ENCODE data around the gene ZBTB22.

ZBTB22 gene

DNA sequence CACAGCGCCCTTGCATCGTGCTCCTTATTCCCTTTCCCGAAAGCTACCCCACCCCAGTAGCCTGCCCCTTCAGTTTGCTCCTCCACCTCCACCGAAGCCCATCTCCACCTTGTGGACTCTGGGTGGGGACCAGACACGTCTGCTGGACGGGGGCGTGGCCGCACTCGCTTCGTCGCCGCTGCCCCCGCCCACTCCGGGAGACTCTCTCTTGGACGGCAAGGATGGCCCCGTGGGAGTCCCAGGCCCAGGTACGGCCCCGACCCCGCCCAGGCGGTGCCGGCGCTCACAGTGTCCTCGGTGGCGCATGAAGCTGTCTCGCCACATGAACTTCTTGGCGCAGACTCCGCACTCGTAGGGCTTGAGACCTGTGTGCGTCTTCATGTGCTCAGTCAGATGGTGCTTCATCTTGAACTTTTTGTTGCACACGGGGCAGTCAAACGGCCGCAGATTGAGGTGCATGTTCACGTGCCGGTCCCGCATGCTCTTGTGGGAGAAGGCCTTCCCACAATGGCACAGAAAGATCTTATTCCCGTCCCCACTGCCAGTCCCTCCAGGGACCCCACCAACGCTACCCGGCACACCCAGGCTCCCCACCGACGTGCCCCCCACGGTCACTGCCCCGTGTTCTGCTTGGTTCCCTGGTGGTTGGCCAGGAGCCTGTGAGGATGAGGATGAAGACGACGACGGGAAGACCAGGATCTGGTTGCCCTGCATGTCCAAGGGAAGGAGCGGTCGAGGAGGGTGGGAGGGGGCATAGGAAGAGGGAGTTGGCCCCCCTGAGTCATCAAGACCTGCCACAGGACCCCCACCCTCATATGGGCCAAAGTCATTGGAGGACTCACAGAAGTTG, 2.4 kb downstream of the ZBTB22 start:
- no peak overlapping the region for H3K4me3 ChIP-seq (replicated peaks; ENCODE audit: insufficient read depth, low read length)
- no peaks in the 10 kb centered on the region for H3K27me3 ChIP-seq (ENCODE audit: insufficient read depth, poor library complexity, severe bottlenecking)
- TF ChIP-seq, protein P1, sequence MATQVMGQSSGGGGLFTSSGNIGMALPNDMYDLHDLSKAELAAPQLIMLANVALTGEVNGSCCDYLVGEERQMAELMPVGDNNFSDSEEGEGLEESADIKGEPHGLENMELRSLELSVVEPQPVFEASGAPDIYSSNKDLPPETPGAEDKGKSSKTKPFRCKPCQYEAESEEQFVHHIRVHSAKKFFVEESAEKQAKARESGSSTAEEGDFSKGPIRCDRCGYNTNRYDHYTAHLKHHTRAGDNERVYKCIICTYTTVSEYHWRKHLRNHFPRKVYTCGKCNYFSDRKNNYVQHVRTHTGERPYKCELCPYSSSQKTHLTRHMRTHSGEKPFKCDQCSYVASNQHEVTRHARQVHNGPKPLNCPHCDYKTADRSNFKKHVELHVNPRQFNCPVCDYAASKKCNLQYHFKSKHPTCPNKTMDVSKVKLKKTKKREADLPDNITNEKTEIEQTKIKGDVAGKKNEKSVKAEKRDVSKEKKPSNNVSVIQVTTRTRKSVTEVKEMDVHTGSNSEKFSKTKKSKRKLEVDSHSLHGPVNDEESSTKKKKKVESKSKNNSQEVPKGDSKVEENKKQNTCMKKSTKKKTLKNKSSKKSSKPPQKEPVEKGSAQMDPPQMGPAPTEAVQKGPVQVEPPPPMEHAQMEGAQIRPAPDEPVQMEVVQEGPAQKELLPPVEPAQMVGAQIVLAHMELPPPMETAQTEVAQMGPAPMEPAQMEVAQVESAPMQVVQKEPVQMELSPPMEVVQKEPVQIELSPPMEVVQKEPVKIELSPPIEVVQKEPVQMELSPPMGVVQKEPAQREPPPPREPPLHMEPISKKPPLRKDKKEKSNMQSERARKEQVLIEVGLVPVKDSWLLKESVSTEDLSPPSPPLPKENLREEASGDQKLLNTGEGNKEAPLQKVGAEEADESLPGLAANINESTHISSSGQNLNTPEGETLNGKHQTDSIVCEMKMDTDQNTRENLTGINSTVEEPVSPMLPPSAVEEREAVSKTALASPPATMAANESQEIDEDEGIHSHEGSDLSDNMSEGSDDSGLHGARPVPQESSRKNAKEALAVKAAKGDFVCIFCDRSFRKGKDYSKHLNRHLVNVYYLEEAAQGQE (IDR thresholded peaks at IDR 0.05; ENCODE audit: insufficient replicate concordance, low read depth) = no peak
- TF ChIP-seq, protein P2, sequence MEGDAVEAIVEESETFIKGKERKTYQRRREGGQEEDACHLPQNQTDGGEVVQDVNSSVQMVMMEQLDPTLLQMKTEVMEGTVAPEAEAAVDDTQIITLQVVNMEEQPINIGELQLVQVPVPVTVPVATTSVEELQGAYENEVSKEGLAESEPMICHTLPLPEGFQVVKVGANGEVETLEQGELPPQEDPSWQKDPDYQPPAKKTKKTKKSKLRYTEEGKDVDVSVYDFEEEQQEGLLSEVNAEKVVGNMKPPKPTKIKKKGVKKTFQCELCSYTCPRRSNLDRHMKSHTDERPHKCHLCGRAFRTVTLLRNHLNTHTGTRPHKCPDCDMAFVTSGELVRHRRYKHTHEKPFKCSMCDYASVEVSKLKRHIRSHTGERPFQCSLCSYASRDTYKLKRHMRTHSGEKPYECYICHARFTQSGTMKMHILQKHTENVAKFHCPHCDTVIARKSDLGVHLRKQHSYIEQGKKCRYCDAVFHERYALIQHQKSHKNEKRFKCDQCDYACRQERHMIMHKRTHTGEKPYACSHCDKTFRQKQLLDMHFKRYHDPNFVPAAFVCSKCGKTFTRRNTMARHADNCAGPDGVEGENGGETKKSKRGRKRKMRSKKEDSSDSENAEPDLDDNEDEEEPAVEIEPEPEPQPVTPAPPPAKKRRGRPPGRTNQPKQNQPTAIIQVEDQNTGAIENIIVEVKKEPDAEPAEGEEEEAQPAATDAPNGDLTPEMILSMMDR (IDR thresholded peaks at IDR 0.05; ENCODE audit: insufficient read depth, low read length) = no peak
- TF ChIP-seq GABPA (IDR thresholded peaks at IDR 0.05; ENCODE audit: low read depth) = no peak
- H3K27ac ChIP-seq (replicated peaks) = peak overlapping the region; percentile 98
- no peak for DNase-seq (ENCODE audit: low read depth in 1 of 2, low spot score in 1 of 2)

DNA sequence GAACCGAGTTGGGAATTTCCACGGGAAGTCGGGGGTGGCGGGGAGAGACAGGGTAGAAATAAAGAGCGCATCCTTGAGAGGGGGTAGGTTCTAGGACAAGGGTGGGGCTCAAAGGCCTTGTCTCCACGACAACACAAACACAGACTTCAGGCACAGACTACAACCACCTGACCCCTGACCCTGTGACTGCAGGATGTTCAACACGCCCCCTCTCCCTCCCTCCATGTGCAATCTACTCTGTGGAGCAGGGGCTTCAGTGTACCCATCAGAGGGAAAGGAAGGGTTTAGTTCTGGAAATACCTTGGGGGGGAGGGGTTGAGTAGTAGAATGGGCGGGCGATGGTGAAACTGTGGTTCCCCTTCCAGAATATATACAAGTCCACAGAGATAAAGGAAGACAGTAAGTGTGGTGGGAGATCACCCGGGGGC, 3.0 kb downstream of the ZBTB22 start:
- DNase-seq (ENCODE audit: low read depth in 1 of 2, low spot score in 1 of 2) = peak in 1 of 2 experiments; percentile 68
- H3K27ac ChIP-seq (replicated peaks) = peak overlapping the region; percentile 98
- TF ChIP-seq, protein P2 (IDR thresholded peaks at IDR 0.05; ENCODE audit: insufficient read depth, low read length) = no peak
- TF ChIP-seq SPI1 (IDR thresholded peaks at IDR 0.05; ENCODE audit: borderline replicate concordance, low read depth) (no peak), POLR2AphosphoS5 (IDR thresholded peaks at IDR 0.05; ENCODE audit: low read depth) (no peak), GABPA (IDR thresholded peaks at IDR 0.05; ENCODE audit: low read depth) (no peak)
- TF ChIP-seq, protein P1 (IDR thresholded peaks at IDR 0.05; ENCODE audit: insufficient replicate concordance, low read depth) = no peak
- H3K27me3 ChIP-seq (ENCODE audit: insufficient read depth, poor library complexity, severe bottlenecking) = no peaks in the 10 kb centered on the region
- peak overlapping the region; percentile 66 for H3K4me3 ChIP-seq (replicated peaks; ENCODE audit: insufficient read depth, low read length)

DNA sequence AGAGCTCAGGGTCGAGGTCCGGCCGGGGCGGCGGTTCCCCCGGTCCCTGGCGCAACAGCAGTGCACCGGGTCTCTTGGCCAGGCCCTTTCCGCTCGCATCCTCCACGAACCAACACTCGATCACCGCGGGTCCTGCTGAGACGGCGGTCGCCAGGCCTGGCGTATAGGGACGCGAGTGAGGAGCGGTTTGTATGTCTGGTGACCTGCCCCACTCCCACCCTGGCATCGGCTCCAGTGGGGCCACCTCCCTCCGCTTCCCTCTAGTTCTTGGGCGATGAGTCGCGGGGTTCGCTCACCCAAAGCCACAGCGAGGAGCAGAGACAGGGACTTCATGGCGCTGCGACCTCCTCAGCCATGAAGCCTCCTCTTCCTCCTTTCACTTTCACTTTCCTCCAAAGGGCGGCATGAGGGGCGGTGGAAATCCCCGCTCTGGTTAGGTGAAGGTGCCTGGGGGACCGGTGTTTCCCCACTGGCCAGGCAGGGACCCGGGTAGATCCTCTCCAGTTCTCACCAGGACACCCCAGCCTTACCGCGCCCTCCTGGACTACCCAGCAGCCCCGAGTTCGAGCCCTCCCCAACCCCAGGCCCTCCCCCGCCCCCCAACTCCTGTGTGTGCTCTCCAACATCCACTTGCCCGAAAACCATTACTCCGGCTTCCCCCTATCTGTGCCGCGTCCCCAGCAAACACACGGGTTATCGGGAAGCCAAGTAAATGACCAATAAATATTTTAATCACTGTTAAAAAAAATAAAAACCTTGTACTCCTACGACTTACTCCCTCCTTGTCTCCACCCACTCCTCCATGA, 3.6 kb downstream of the ZBTB22 start, which contains the start of gene TAPBP:
Gene TAPBP (minus strand): TSS at position 370 of the 806 bp plus-strand sequence. CDS start 37 bp downstream, at position 333.
- Histone ChIP-seq H3K4me3 (replicated peaks; ENCODE audit: insufficient read depth, low read length) (peak within 1 kb of the TSS; percentile 66), H3K27me3 (ENCODE audit: insufficient read depth, poor library complexity, severe bottlenecking) (no peaks in the 10 kb centered on the region), H3K27ac (replicated peaks) (peak within 1 kb of the TSS; percentile 98)
- peak in 1 of 2 experiments; percentile 63 for DNase-seq (ENCODE audit: low read depth in 1 of 2, low spot score in 1 of 2)
- TF ChIP-seq GABPA (IDR thresholded peaks at IDR 0.05; ENCODE audit: low read depth) = no peak
- TF ChIP-seq, protein P1 (IDR thresholded peaks at IDR 0.05; ENCODE audit: insufficient replicate concordance, low read depth) = peak; percentile 46
- peak; percentile 67; the same call in 1 of the 2 replicates for TF ChIP-seq POLR2AphosphoS5 (IDR thresholded peaks at IDR 0.05; ENCODE audit: low read depth)
- TF ChIP-seq, protein P2 (IDR thresholded peaks at IDR 0.05; ENCODE audit: insufficient read depth, low read length) = no peak
- peak; percentile 51; the same call in 1 of the 2 replicates for TF ChIP-seq SPI1 (IDR thresholded peaks at IDR 0.05; ENCODE audit: borderline replicate concordance, low read depth)

Measured in HL-60 (cell line).